Measurements from ENCODE around the gene SAFB2.

SAFB2 gene

GRCh38 chr19:5624018-5624663 lies 1.6 kb upstream of the SAFB2 start:
- H4K20me1 ChIP-seq (ENCODE audit: control insufficient read depth, insufficient read depth, low read depth, low read length), result peaks cover 64% of the 10 kb centered on the region
- TF ChIP-seq EZH2phosphoT487 (IDR thresholded peaks at IDR 0.05; ENCODE audit: borderline replicate concordance, low read length), result no peak
- no peak for TF ChIP-seq CTCF (IDR thresholded peaks at IDR 0.05; ENCODE audit: low read depth, low read length, poor library complexity, severe bottlenecking)

GRCh38 chr19:5623397-5624017 lies 931 bp upstream of the SAFB2 start:
- TF ChIP-seq EZH2phosphoT487 (IDR thresholded peaks at IDR 0.05; ENCODE audit: borderline replicate concordance, low read length) (no peak), CTCF (IDR thresholded peaks at IDR 0.05; ENCODE audit: low read depth, low read length, poor library complexity, severe bottlenecking) (no peak)
- Histone ChIP-seq H3K9me3 (ENCODE audit: control insufficient read depth, insufficient read depth, low read length) (no peaks in the 10 kb centered on the region), H3K27ac (ENCODE audit: low read depth, low read length) (peak overlapping the region; percentile 72), H4K20me1 (ENCODE audit: control insufficient read depth, insufficient read depth, low read depth, low read length) (peaks cover 61% of the 10 kb centered on the region), H3K36me3 (ENCODE audit: control insufficient read depth, low read length) (peaks cover 96% of the 10 kb centered on the region), H3K9me2 (replicated peaks; ENCODE audit: control insufficient read depth, low read length) (no peaks in the 10 kb centered on the region), H3F3A (ENCODE audit: control insufficient read depth, insufficient read depth) (peaks cover 2% of the 10 kb centered on the region; the same call in 1 of the 2 replicates), H3K4me2 (ENCODE audit: low read length) (peak overlapping the region; percentile 78), H3K79me2 (ENCODE audit: control insufficient read depth, low read length) (peaks cover 98% of the 10 kb centered on the region), H3K4me1 (ENCODE audit: control insufficient read depth, low read length) (peaks cover 60% of the 10 kb centered on the region), H3K27me3 (ENCODE audit: control insufficient read depth, low read length) (no peaks in the 10 kb centered on the region; the same call in 1 of the 2 replicates), H3K4me3 (ENCODE audit: low read length) (peak overlapping the region; percentile 97)

More at GRCh38 chr19:5624018-5624663, 1.6 kb upstream of the SAFB2 start:
- Histone ChIP-seq H3F3A (ENCODE audit: control insufficient read depth, insufficient read depth) (peaks cover 2% of the 10 kb centered on the region; the same call in 1 of the 2 replicates), H3K27ac (ENCODE audit: low read depth, low read length) (peak overlapping the region; percentile 72), H3K4me2 (ENCODE audit: low read length) (peak overlapping the region; percentile 78), H3K9me3 (ENCODE audit: control insufficient read depth, insufficient read depth, low read length) (no peaks in the 10 kb centered on the region), H3K4me1 (ENCODE audit: control insufficient read depth, low read length) (peaks cover 66% of the 10 kb centered on the region), H3K36me3 (ENCODE audit: control insufficient read depth, low read length) (peaks cover 96% of the 10 kb centered on the region), H3K9me2 (replicated peaks; ENCODE audit: control insufficient read depth, low read length) (no peaks in the 10 kb centered on the region), H3K79me2 (ENCODE audit: control insufficient read depth, low read length) (peaks cover 98% of the 10 kb centered on the region), H3K27me3 (ENCODE audit: control insufficient read depth, low read length) (no peaks in the 10 kb centered on the region; the same call in 1 of the 2 replicates), H3K4me3 (ENCODE audit: low read length) (peak overlapping the region; percentile 97)

GRCh38 chr19:5621945-5622464 lies 571 bp downstream of the SAFB2 start:
- H3K9me2 ChIP-seq (replicated peaks; ENCODE audit: control insufficient read depth, low read length), result no peaks in the 10 kb centered on the region
- peaks cover 54% of the 10 kb centered on the region for H4K20me1 ChIP-seq (ENCODE audit: control insufficient read depth, insufficient read depth, low read depth, low read length)
- peaks cover 45% of the 10 kb centered on the region for H3K4me1 ChIP-seq (ENCODE audit: control insufficient read depth, low read length)
- H3F3A ChIP-seq (ENCODE audit: control insufficient read depth, insufficient read depth), result peaks cover 2% of the 10 kb centered on the region; the same call in 1 of the 2 replicates
- TF ChIP-seq EZH2phosphoT487 (IDR thresholded peaks at IDR 0.05; ENCODE audit: borderline replicate concordance, low read length), result no peak
- no peak for TF ChIP-seq CTCF (IDR thresholded peaks at IDR 0.05; ENCODE audit: low read depth, low read length, poor library complexity, severe bottlenecking)
- no peaks in the 10 kb centered on the region for H3K9me3 ChIP-seq (ENCODE audit: control insufficient read depth, insufficient read depth, low read length)
- peak overlapping the region; percentile 76 for H3K27ac ChIP-seq (ENCODE audit: low read depth, low read length)
- peak overlapping the region; percentile 76 for H3K4me2 ChIP-seq (ENCODE audit: low read length)
- H3K4me3 ChIP-seq (ENCODE audit: low read length), result peak overlapping the region; percentile 97
- H3K27me3 ChIP-seq (ENCODE audit: control insufficient read depth, low read length), result no peaks in the 10 kb centered on the region; the same call in 1 of the 2 replicates
- H3K79me2 ChIP-seq (ENCODE audit: control insufficient read depth, low read length), result peaks cover 98% of the 10 kb centered on the region
- peaks cover 96% of the 10 kb centered on the region for H3K36me3 ChIP-seq (ENCODE audit: control insufficient read depth, low read length)
